ENCODE data around the gene FGGY. TPM values are rescaled to one million over a fixed set of nuclear protein-coding genes. Genes with fewer than 3 reads are reported as not detected.
A peak's percentile ranks its signal among the peaks of the same experiment; 100 is the strongest.

FGGY gene
- total RNA-seq, 1 donor = 24.6 TPM

DNA sequence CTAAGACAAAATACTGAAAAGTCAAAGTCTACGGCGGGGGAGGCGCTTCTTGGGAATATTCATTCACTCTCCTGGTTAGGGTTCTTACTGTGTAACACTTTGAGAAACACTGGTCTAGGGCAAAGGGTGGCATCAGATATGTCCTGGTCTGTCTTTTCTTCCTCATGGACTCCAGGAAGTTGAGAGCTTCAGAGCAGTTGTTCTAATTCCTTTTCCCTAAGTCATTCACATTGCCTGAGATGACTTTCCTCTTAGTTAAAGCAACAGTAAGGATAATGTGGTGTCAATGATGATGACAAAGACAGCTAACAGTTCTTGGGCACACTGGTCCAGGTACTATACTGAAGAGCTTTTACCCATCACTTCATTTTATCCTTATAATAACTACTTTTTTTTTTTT lies 27.0 kb downstream of the FGGY start:
- H3K4me2 ChIP-seq (ENCODE audit: insufficient read depth, low read length) = no peak overlapping the region
- H3K27ac ChIP-seq (ENCODE audit: low read depth, low read length) = no peak overlapping the region
- no peaks in the 10 kb centered on the region for H3K27me3 ChIP-seq (ENCODE audit: insufficient read depth, low read length)
- no peaks in the 10 kb centered on the region for H3K79me2 ChIP-seq (ENCODE audit: insufficient read depth, low read length)
- H2AFZ ChIP-seq (ENCODE audit: low read length) = no peak overlapping the region
- no peaks in the 10 kb centered on the region for H4K20me1 ChIP-seq (ENCODE audit: insufficient read depth, low read length)
- H3K9me3 ChIP-seq (ENCODE audit: low read depth, low read length) = no peaks in the 10 kb centered on the region
- no peaks in the 10 kb centered on the region for H3K4me1 ChIP-seq (ENCODE audit: insufficient read depth, low read length)
- H3K36me3 ChIP-seq (ENCODE audit: insufficient read depth, low read length) = peaks cover 2% of the 10 kb centered on the region
- DNase-seq (ENCODE audit: insufficient read length, low spot score, missing footprints) = peak; percentile 46
- H3K4me3 ChIP-seq (ENCODE audit: insufficient read depth, low read length) = no peak overlapping the region
- TF ChIP-seq, protein P1, sequence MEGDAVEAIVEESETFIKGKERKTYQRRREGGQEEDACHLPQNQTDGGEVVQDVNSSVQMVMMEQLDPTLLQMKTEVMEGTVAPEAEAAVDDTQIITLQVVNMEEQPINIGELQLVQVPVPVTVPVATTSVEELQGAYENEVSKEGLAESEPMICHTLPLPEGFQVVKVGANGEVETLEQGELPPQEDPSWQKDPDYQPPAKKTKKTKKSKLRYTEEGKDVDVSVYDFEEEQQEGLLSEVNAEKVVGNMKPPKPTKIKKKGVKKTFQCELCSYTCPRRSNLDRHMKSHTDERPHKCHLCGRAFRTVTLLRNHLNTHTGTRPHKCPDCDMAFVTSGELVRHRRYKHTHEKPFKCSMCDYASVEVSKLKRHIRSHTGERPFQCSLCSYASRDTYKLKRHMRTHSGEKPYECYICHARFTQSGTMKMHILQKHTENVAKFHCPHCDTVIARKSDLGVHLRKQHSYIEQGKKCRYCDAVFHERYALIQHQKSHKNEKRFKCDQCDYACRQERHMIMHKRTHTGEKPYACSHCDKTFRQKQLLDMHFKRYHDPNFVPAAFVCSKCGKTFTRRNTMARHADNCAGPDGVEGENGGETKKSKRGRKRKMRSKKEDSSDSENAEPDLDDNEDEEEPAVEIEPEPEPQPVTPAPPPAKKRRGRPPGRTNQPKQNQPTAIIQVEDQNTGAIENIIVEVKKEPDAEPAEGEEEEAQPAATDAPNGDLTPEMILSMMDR (IDR thresholded peaks at IDR 0.05; ENCODE audit: extremely low read depth, low read depth, low read length) = no peak

DNA sequence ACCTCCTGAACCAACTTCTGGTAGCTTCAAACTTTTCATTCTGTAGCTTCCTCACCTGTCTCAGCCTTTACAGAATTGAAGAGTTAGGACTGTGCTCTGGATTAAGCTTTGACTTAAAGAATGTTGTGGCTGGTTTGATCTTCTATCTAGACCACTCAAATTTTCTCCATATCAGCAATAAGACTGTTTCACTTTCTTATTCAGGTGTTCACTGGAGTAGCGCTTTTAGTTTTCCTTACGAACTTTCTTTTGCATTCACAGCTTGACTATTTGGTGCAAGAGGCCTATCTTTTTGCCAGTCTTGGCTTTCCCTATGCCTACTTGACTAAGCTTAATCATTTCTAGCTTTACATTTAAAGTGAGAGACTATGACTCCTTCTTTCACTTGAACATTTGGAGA lies 31.5 kb downstream of the FGGY start:
- TF ChIP-seq, protein P1 (IDR thresholded peaks at IDR 0.05; ENCODE audit: extremely low read depth, low read depth, low read length) = no peak
- Histone ChIP-seq H3K4me1 (ENCODE audit: insufficient read depth, low read length) (peaks cover 9% of the 10 kb centered on the region), H3K36me3 (ENCODE audit: insufficient read depth, low read length) (no peaks in the 10 kb centered on the region), H3K4me3 (ENCODE audit: insufficient read depth, low read length) (no peak overlapping the region), H3K27me3 (ENCODE audit: insufficient read depth, low read length) (no peaks in the 10 kb centered on the region), H3K4me2 (ENCODE audit: insufficient read depth, low read length) (no peak overlapping the region), H3K79me2 (ENCODE audit: insufficient read depth, low read length) (no peaks in the 10 kb centered on the region), H2AFZ (ENCODE audit: low read length) (no peak overlapping the region), H3K27ac (ENCODE audit: low read depth, low read length) (no peak overlapping the region), H3K9me3 (ENCODE audit: low read depth, low read length) (no peaks in the 10 kb centered on the region), H4K20me1 (ENCODE audit: insufficient read depth, low read length) (no peaks in the 10 kb centered on the region)
- no peak for DNase-seq (ENCODE audit: insufficient read length, low spot score, missing footprints)

DNA sequence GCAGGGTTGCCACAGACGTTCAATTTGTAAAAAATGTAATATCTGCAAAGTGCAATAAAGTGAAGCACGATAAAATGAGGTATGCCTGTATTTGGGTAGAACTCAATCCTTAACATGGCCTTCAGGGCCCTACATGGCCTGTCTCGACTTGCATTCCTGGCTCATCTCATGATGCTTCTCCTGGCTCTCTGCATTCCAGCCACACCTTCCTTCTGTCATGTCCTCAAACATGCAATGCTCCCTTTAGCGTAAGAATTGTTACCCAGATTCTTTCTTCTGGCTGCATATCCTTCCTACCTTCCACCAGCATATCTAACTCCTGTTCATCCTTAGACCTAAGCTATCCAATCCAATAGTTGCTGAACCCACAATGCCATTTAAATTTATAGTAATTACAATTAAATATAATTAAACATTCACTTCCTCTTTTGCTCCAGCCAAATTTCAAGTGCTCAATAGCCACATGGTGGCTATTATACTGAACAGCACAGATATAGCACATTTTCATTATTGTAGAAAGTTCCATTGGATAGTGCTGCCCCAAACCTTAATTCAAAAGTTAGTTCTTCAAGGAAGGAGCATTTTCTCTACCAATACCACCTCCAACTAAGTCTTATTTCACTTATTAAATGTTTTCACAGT lies 32.6 kb downstream of the FGGY start:
- DNase-seq (ENCODE audit: insufficient read length, low spot score, missing footprints) = peak; percentile 42
- Histone ChIP-seq H3K4me1 (ENCODE audit: insufficient read depth, low read length) (peaks cover 9% of the 10 kb centered on the region), H3K36me3 (ENCODE audit: insufficient read depth, low read length) (no peaks in the 10 kb centered on the region), H3K4me2 (ENCODE audit: insufficient read depth, low read length) (no peak overlapping the region), H2AFZ (ENCODE audit: low read length) (no peak overlapping the region), H3K27me3 (ENCODE audit: insufficient read depth, low read length) (no peaks in the 10 kb centered on the region), H3K9me3 (ENCODE audit: low read depth, low read length) (no peaks in the 10 kb centered on the region), H3K79me2 (ENCODE audit: insufficient read depth, low read length) (no peaks in the 10 kb centered on the region), H3K27ac (ENCODE audit: low read depth, low read length) (no peak overlapping the region), H4K20me1 (ENCODE audit: insufficient read depth, low read length) (no peaks in the 10 kb centered on the region), H3K4me3 (ENCODE audit: insufficient read depth, low read length) (no peak overlapping the region)
- TF ChIP-seq, protein P1 (IDR thresholded peaks at IDR 0.05; ENCODE audit: extremely low read depth, low read depth, low read length) = no peak

DNA sequence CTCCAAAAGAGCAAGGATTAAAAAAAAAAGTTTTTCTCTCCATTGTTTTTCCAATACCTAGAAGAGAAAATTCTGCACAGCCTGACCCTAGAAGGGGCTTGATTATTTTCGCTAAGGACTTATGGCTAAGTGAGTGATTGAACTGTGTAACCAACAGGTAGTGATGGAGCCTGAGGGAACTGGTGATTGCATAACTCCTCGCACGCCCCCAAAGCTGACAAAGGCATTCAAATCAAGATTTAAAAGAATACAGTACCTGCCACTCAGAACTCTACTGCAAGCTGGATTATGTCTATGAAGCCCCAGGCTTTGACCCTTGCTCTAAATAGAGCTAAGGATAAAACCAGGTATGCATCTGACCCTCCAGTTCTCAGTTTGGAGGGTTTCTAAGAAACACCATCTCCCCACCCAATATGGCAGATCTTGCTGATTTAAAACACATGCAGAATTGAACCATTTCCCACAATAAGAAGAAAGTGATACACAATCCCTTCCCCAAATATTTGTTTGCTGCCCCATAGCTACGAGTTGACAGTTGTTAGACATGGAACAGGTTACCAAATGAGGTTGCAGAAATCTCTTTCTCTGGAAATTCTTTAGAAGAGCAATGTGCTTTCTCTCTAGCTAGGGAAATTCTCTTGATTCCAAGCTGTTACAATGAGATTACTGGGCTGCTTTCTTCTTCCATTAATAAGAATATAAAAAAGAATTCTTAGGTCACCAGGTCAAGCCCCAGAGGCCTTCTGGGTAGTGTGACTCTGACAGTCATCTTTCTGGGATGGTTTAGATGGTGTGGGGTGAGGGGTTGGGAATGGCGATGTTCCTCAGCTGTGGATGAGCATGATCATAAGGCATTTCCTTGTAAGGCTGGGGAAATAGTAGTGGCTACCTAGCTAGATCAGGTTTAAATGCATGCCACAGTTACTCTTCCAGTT lies 35.1 kb downstream of the FGGY start:
- H3K9me3 ChIP-seq (ENCODE audit: low read depth, low read length) = no peaks in the 10 kb centered on the region
- H3K79me2 ChIP-seq (ENCODE audit: insufficient read depth, low read length) = no peaks in the 10 kb centered on the region
- no peak for DNase-seq (ENCODE audit: insufficient read length, low spot score, missing footprints)
- H3K36me3 ChIP-seq (ENCODE audit: insufficient read depth, low read length) = no peaks in the 10 kb centered on the region
- no peak overlapping the region for H3K4me2 ChIP-seq (ENCODE audit: insufficient read depth, low read length)
- H3K4me3 ChIP-seq (ENCODE audit: insufficient read depth, low read length) = no peak overlapping the region
- TF ChIP-seq, protein P1 (IDR thresholded peaks at IDR 0.05; ENCODE audit: extremely low read depth, low read depth, low read length) = no peak
- H3K27me3 ChIP-seq (ENCODE audit: insufficient read depth, low read length) = no peaks in the 10 kb centered on the region
- H3K27ac ChIP-seq (ENCODE audit: low read depth, low read length) = no peak overlapping the region
- H4K20me1 ChIP-seq (ENCODE audit: insufficient read depth, low read length) = no peaks in the 10 kb centered on the region
- H2AFZ ChIP-seq (ENCODE audit: low read length) = no peak overlapping the region
- peaks cover 12% of the 10 kb centered on the region for H3K4me1 ChIP-seq (ENCODE audit: insufficient read depth, low read length)

Measured in osteoblast (primary cell).